ENCODE results near the gene AGAP2. TPM values are rescaled to one million over a fixed set of nuclear protein-coding genes. Genes with fewer than 3 reads are reported as not detected.

AGAP2 gene
- total RNA-seq, 1 donor from 2014 or later = 1.7 TPM

- Histone ChIP-seq H4K20me1 (ENCODE audit: low read depth) (peaks cover 12% of the 10 kb centered on the region), H3K27me3 (peaks cover 24% of the 10 kb centered on the region), H3K4me2 (peak within 1 kb of the TSS; percentile 100), H2AFZ (replicated peaks) (no peak within 1 kb of the TSS), H3K27ac (peak within 1 kb of the TSS; percentile 11), H3K9me3 (ENCODE audit: low read depth) (no peaks in the 10 kb centered on the region), H3K9ac (peak within 1 kb of the TSS; percentile 95), H3K4me1 (peaks cover 31% of the 10 kb centered on the region), H3K79me2 (ENCODE audit: low read depth) (peaks cover 35% of the 10 kb centered on the region), H3K36me3 (no peaks in the 10 kb centered on the region), H3K4me3 (peak within 1 kb of the TSS; percentile 85), H3F3A (ENCODE audit: low read depth) (peaks cover 58% of the 10 kb centered on the region)
- Mint-ChIP-seq H3K27me3 (ENCODE audit: insufficient read depth, low read depth) (peaks cover 38% of the 10 kb centered on the region), H3K36me3 (peaks cover 36% of the 10 kb centered on the region), H3K27ac (peak within 1 kb of the TSS; percentile 97), H3K9me3 (peaks cover 3% of the 10 kb centered on the region), H3K4me3 (peak within 1 kb of the TSS; percentile 98), H3K4me1 (peaks cover 49% of the 10 kb centered on the region)
- TF ChIP-seq EZH2 (IDR thresholded peaks at IDR 0.05) (no peak), CTCF (IDR thresholded peaks at IDR 0.05) (no peak), EZH2phosphoT487 (IDR thresholded peaks at IDR 0.05) (no peak)
- peak; percentile 100 for DNase-seq (ENCODE audit: low spot score)
Measured at GRCh38 chr12:57751788-57752667, 13.5 kb upstream of the AGAP2 start, which contains the start of gene CDK4. CDK4 (minus strand) TSS chr12:57752310; CDS start chr12:57751717, 593 bp downstream.

DNA sequence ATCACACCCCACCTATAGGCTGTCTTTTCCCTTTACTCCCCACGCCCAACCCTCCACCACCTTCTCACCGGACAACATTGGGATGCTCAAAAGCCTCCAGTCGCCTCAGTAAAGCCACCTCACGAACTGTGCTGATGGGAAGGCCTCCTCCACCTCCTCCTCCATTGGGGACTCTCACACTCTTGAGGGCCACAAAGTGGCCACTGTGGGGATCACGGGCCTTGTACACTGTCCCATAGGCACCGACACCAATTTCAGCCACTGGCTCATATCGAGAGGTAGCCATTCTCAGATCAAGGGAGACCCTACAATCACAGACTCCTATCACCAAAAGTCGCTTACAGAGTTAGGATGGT is 12.9 kb upstream of the AGAP2 start:
- Histone ChIP-seq H3K4me1 (peaks cover 28% of the 10 kb centered on the region), H3K27me3 (peaks cover 18% of the 10 kb centered on the region), H3K4me3 (peak overlapping the region; percentile 85), H3K27ac (no peak overlapping the region), H3F3A (ENCODE audit: low read depth) (peaks cover 58% of the 10 kb centered on the region), H2AFZ (replicated peaks) (no peak overlapping the region), H3K9me3 (ENCODE audit: low read depth) (no peaks in the 10 kb centered on the region), H4K20me1 (ENCODE audit: low read depth) (peaks cover 7% of the 10 kb centered on the region), H3K36me3 (no peaks in the 10 kb centered on the region), H3K79me2 (ENCODE audit: low read depth) (peaks cover 39% of the 10 kb centered on the region), H3K4me2 (peak overlapping the region; percentile 100), H3K9ac (peak overlapping the region; percentile 95)
- Mint-ChIP-seq H3K4me1 (peaks cover 42% of the 10 kb centered on the region), H3K4me3 (peak overlapping the region; percentile 98), H3K9me3 (peaks cover 3% of the 10 kb centered on the region), H3K27ac (peak overlapping the region; percentile 97), H3K36me3 (peaks cover 40% of the 10 kb centered on the region), H3K27me3 (ENCODE audit: insufficient read depth, low read depth) (peaks cover 34% of the 10 kb centered on the region)
- no peak for DNase-seq (ENCODE audit: low spot score)
- no peak for TF ChIP-seq EZH2phosphoT487 (IDR thresholded peaks at IDR 0.05)

GRCh38 chr12:57750561-57751431 is 12.3 kb upstream of the AGAP2 start:
- Histone ChIP-seq H2AFZ (replicated peaks) (no peak overlapping the region), H3K4me1 (peaks cover 27% of the 10 kb centered on the region), H3K36me3 (no peaks in the 10 kb centered on the region), H3K4me3 (peak overlapping the region; percentile 85), H4K20me1 (ENCODE audit: low read depth) (peaks cover under 1% of the 10 kb centered on the region), H3K27ac (no peak overlapping the region), H3K9ac (peak overlapping the region; percentile 95), H3K79me2 (ENCODE audit: low read depth) (peaks cover 46% of the 10 kb centered on the region), H3K27me3 (peaks cover 12% of the 10 kb centered on the region), H3K4me2 (peak overlapping the region; percentile 100), H3K9me3 (ENCODE audit: low read depth) (no peaks in the 10 kb centered on the region), H3F3A (ENCODE audit: low read depth) (peaks cover 58% of the 10 kb centered on the region)
- H3K4me1 Mint-ChIP-seq = peaks cover 44% of the 10 kb centered on the region
- peak overlapping the region; percentile 98 for H3K4me3 Mint-ChIP-seq
- H3K27me3 Mint-ChIP-seq (ENCODE audit: insufficient read depth, low read depth) = peaks cover 30% of the 10 kb centered on the region
- H3K36me3 Mint-ChIP-seq = peaks cover 43% of the 10 kb centered on the region
- H3K27ac Mint-ChIP-seq = peak overlapping the region; percentile 97
- peaks cover 3% of the 10 kb centered on the region for H3K9me3 Mint-ChIP-seq
- TF ChIP-seq CTCF (IDR thresholded peaks at IDR 0.05) = no peak
- TF ChIP-seq EZH2 (IDR thresholded peaks at IDR 0.05) = no peak
- no peak for TF ChIP-seq EZH2phosphoT487 (IDR thresholded peaks at IDR 0.05)
- DNase-seq (ENCODE audit: low spot score) = no peak

All from neural progenitor cell (in vitro differentiated cells).